Naive thymus-derived CD8-positive, alpha-beta T cell (primary cell): ENCODE results near the gene NMNAT2. TPM values are rescaled to one million over a fixed set of nuclear protein-coding genes. Genes with fewer than 3 reads are reported as not detected.
A peak's percentile ranks its signal among the peaks of the same experiment; 100 is the strongest.

ENCODE experiments used
- ATAC-seq, 2 donors: fragments of 150-1000 bp; cut with Tn5 transposase in 1 of 2; sonication (Bioruptor Pico), chemical (Tn5 transposase) in 1 of 2; 1 replicate in 1 of 2; 2 replicates in 1 of 2; pipeline ENCODE4 v1.10.0; 2021; ENCODE audit warnings: mild to moderate bottlenecking in 2 of 2, moderate library complexity in 2 of 2
- POLR2A ChIA-PET: fragments of 350-600 bp; sonication (Branson Sonifier 250); formaldehyde crosslinking; loops from one replicate; lab custom pipeline; 2021; ENCODE audit warnings: antibody characterized with exemption; lab: Charles Lee
- DNase-seq, 10 donors: peaks; one replicate each; pipeline versions ENCODE4 v3.0.0 to v3.0.0-alpha.2; 2020 to 2022
- H3K27ac Mint-ChIP-seq, 10 donors: one replicate each; pipeline ENCODE4 v1.8.0; 2020 to 2022; ENCODE audit warnings: mild to moderate bottlenecking in 10 of 10, mixed read lengths in 10 of 10, moderate library complexity in 4 of 10, inconsistent platforms in 1 of 10
- H3K27me3 Mint-ChIP-seq, 5 donors: one replicate each; pipeline ENCODE4 v1.8.0; 2021 to 2022; ENCODE audit warnings: mixed read lengths in 5 of 5
- H3K36me3 Mint-ChIP-seq, 3 donors: one replicate each; pipeline ENCODE4 v1.8.0; 2020 to 2022; ENCODE audit warnings: mixed read lengths in 3 of 3, mild to moderate bottlenecking in 2 of 3, inconsistent platforms in 1 of 3
- H3K4me1 Mint-ChIP-seq, 4 donors: one replicate each; pipeline ENCODE4 v1.8.0; 2021 to 2022; ENCODE audit warnings: mixed read lengths in 4 of 4
- H3K4me3 Mint-ChIP-seq, 10 donors: one replicate each; pipeline ENCODE4 v1.8.0; 2020 to 2022; ENCODE audit warnings: mild to moderate bottlenecking in 10 of 10, mixed read lengths in 10 of 10, moderate library complexity in 6 of 10, inconsistent platforms in 1 of 10
- H3K9me3 Mint-ChIP-seq, 9 donors: one replicate each; pipeline ENCODE4 v1.8.0; 2020 to 2022; ENCODE audit warnings: mixed read lengths in 9 of 9, mild to moderate bottlenecking in 3 of 9, inconsistent platforms in 1 of 9, moderate library complexity in 1 of 9
- polyA plus RNA-seq, 3 donors: library from polyadenylated mRNA; unstranded; fragments of 300-500 nt; fragmentation: Illumina TruSeq; gene quantifications; one replicate each; pipeline ENCODE4 v1.2.3, GENCODE V29; 2021
- total RNA-seq, 8 experiments: library from RNA in 2 of 8; stranded (reverse) in 2 of 8; gene quantifications; one replicate each; pipeline ENCODE4 v1.2.3 and lab custom pipeline; 2021 to 2026

The NMNAT2 gene
- total and polyA plus RNA-seq, 5 experiments from 2014 or later, result not detected

- Mint-ChIP-seq H3K4me3 (no peak overlapping the region), H3K4me1 (no peaks in the 10 kb centered on the region), H3K36me3 (no peaks in the 10 kb centered on the region), H3K27me3 (peaks cover 13 to 46% (median 21%) of the 10 kb centered on the region in 5 donors), H3K27ac (peak overlapping the region in 1 of 10 donors; percentile 21), H3K9me3 (no peaks in the 10 kb centered on the region)
- ATAC-seq (no peak), DNase-seq (no peak)
- POLR2A ChIA-PET, result no interaction called here
Observed at GRCh38 chr1:183319051-183319450, 99.1 kb downstream of the NMNAT2 start.

- ATAC-seq (no peak), DNase-seq (no peak)
- Mint-ChIP-seq H3K36me3 (no peaks in the 10 kb centered on the region), H3K9me3 (no peaks in the 10 kb centered on the region), H3K4me3 (no peak overlapping the region), H3K4me1 (no peaks in the 10 kb centered on the region), H3K27me3 (peaks cover 13 to 44% (median 21%) of the 10 kb centered on the region in 5 donors), H3K27ac (no peak overlapping the region)
- POLR2A ChIA-PET, result no interaction called here
Observed at GRCh38 chr1:183318433-183318832, 99.7 kb downstream of the NMNAT2 start.

- Mint-ChIP-seq H3K36me3 (no peaks in the 10 kb centered on the region), H3K27me3 (peaks cover 7 to 29% (median 14%) of the 10 kb centered on the region in 5 donors), H3K4me1 (no peaks in the 10 kb centered on the region), H3K9me3 (no peaks in the 10 kb centered on the region), H3K27ac (no peak overlapping the region), H3K4me3 (no peak overlapping the region)
- POLR2A ChIA-PET, result no interaction called here
- DNase-seq (no peak), ATAC-seq (no peak)
Observed at GRCh38 chr1:183315991-183316758, 102.0 kb downstream of the NMNAT2 start.

GRCh38 chr1:183313063-183313462 lies 105.1 kb downstream of the NMNAT2 start:
- ATAC-seq, result no peak
- no peak for DNase-seq
- H3K4me3 Mint-ChIP-seq, result no peak overlapping the region
- no peaks in the 10 kb centered on the region for H3K9me3 Mint-ChIP-seq
- H3K4me1 Mint-ChIP-seq, result no peaks in the 10 kb centered on the region
- peaks cover 0 to 25% (median 4%) of the 10 kb centered on the region in 5 donors for H3K27me3 Mint-ChIP-seq
- no peak overlapping the region for H3K27ac Mint-ChIP-seq
- POLR2A ChIA-PET, result no interaction called here
- no peaks in the 10 kb centered on the region for H3K36me3 Mint-ChIP-seq

GRCh38 chr1:183310753-183311479 lies 107.3 kb downstream of the NMNAT2 start:
- no peak overlapping the region for H3K27ac Mint-ChIP-seq
- no peak for ATAC-seq

GRCh38 chr1:183308719-183309118 lies 109.5 kb downstream of the NMNAT2 start:
- ATAC-seq (no peak), DNase-seq (no peak)
- Mint-ChIP-seq H3K4me3 (no peak overlapping the region), H3K27ac (no peak overlapping the region), H3K27me3 (peaks cover 2 to 15% (median 8%) of the 10 kb centered on the region in 5 donors), H3K36me3 (no peaks in the 10 kb centered on the region), H3K4me1 (no peaks in the 10 kb centered on the region), H3K9me3 (no peaks in the 10 kb centered on the region)
- POLR2A ChIA-PET, result no interaction called here

More at GRCh38 chr1:183310753-183311479, 107.3 kb downstream of the NMNAT2 start:
- DNase-seq, result no peak
- Mint-ChIP-seq H3K36me3 (no peaks in the 10 kb centered on the region), H3K4me1 (no peaks in the 10 kb centered on the region), H3K27me3 (peaks cover 0 to 14% (median 4%) of the 10 kb centered on the region in 5 donors), H3K4me3 (no peak overlapping the region), H3K9me3 (no peaks in the 10 kb centered on the region)
- POLR2A ChIA-PET, result no interaction called here

GRCh38 chr1:183306317-183307042 lies 111.7 kb downstream of the NMNAT2 start:
- Mint-ChIP-seq H3K9me3 (no peaks in the 10 kb centered on the region), H3K4me3 (no peak overlapping the region), H3K36me3 (no peaks in the 10 kb centered on the region), H3K27ac (no peak overlapping the region), H3K27me3 (peaks cover 2 to 15% (median 8%) of the 10 kb centered on the region in 5 donors), H3K4me1 (no peaks in the 10 kb centered on the region)
- ATAC-seq, result no peak
- POLR2A ChIA-PET, result no interaction called here
- DNase-seq, result no peak

- no peak for ATAC-seq
- H3K27ac Mint-ChIP-seq, result no peak overlapping the region
- H3K9me3 Mint-ChIP-seq, result peaks cover 0 to 4% (median 0%) of the 10 kb centered on the region in 9 donors
- no peak overlapping the region for H3K4me3 Mint-ChIP-seq
- H3K4me1 Mint-ChIP-seq, result no peaks in the 10 kb centered on the region
- peaks cover 0 to 2% (median 0%) of the 10 kb centered on the region in 3 donors for H3K36me3 Mint-ChIP-seq
- DNase-seq, result no peak
- POLR2A ChIA-PET, result no interaction called here
- H3K27me3 Mint-ChIP-seq, result peaks cover 2 to 15% (median 8%) of the 10 kb centered on the region in 5 donors
Observed at GRCh38 chr1:183304440-183305107, 113.6 kb downstream of the NMNAT2 start.

GRCh38 chr1:183303901-183304300 lies 114.3 kb downstream of the NMNAT2 start:
- DNase-seq, result no peak
- Mint-ChIP-seq H3K4me1 (no peaks in the 10 kb centered on the region), H3K4me3 (no peak overlapping the region), H3K27me3 (peaks cover 2 to 15% (median 8%) of the 10 kb centered on the region in 5 donors), H3K9me3 (peaks cover 0 to 6% (median 0%) of the 10 kb centered on the region in 9 donors), H3K27ac (no peak overlapping the region), H3K36me3 (peaks cover 0 to 2% (median 0%) of the 10 kb centered on the region in 3 donors)
- no peak for ATAC-seq
- POLR2A ChIA-PET, result no interaction called here

- no peaks in the 10 kb centered on the region for H3K4me1 Mint-ChIP-seq
- DNase-seq, result no peak
- POLR2A ChIA-PET, result no interaction called here
- H3K4me3 Mint-ChIP-seq, result no peak overlapping the region
- H3K9me3 Mint-ChIP-seq, result peaks cover 0 to 10% (median 0%) of the 10 kb centered on the region in 9 donors
- no peak for ATAC-seq
- peaks cover 0 to 2% (median 0%) of the 10 kb centered on the region in 3 donors for H3K36me3 Mint-ChIP-seq
- peaks cover 2 to 13% (median 6%) of the 10 kb centered on the region in 5 donors for H3K27me3 Mint-ChIP-seq
- no peak overlapping the region for H3K27ac Mint-ChIP-seq
Observed at GRCh38 chr1:183303323-183303645, 114.9 kb downstream of the NMNAT2 start.

GRCh38 chr1:183302452-183303322 lies 115.5 kb downstream of the NMNAT2 start:
- DNase-seq (no peak), ATAC-seq (no peak)
- Mint-ChIP-seq H3K27me3 (peaks cover 2 to 13% (median 6%) of the 10 kb centered on the region in 5 donors), H3K9me3 (peaks cover 0 to 10% (median 0%) of the 10 kb centered on the region in 9 donors), H3K27ac (no peak overlapping the region), H3K36me3 (peaks cover 0 to 2% (median 0%) of the 10 kb centered on the region in 3 donors), H3K4me1 (no peaks in the 10 kb centered on the region), H3K4me3 (no peak overlapping the region)
- POLR2A ChIA-PET, result no interaction called here
